ENCODE data around the gene ZNF574. TPM values are rescaled to one million over a fixed set of nuclear protein-coding genes. Genes with fewer than 3 reads are reported as not detected.
"Not testable (repeated sequence)": the region's sequence is repeated elsewhere in the genome, so short reads cannot be mapped to it uniquely, and the experiment has no call there.

The ZNF574 gene
- total and polyA plus RNA-seq, 12 donors: 3.4 to 11.1 (median 8.0) TPM

- intact Hi-C loops (cut with DNase I): no loop called here
- H3K27ac ChIP-seq: no peak overlapping the region
- peaks cover 0 to 37% (median 0%) of the 10 kb centered on the region in 9 donors for H3K36me3 ChIP-seq
- H3K4me3 ChIP-seq: no peak overlapping the region
- no peaks in the 10 kb centered on the region for H3K9me3 ChIP-seq
- peaks cover 0 to 27% (median 22%) of the 10 kb centered on the region in 7 donors for H3K27me3 ChIP-seq
- DNase-seq (no peak), ATAC-seq (no peak)
- TF ChIP-seq CTCF (IDR thresholded peaks at IDR 0.05): no peak
- H3K4me1 ChIP-seq: no peaks in the 10 kb centered on the region
- WGBS, 2 donors: 65 to 68% methylated on average over 6 of the region's 6 CpGs
Observed at GRCh38 chr19:42099336-42099925, 23.5 kb downstream of the ZNF574 start.

- ATAC-seq; intact Hi-C loops (cut with DNase I); H3K4me1 ChIP-seq; DNase-seq; H3K27ac ChIP-seq; H3K4me3 ChIP-seq; H3K9me3 ChIP-seq: not testable (repeated sequence)
- whole genome bisulfite sequencing, 2 donors: 92 to 95% methylated on average over 10 of the region's 10 CpGs
- Histone ChIP-seq H3K27me3 (peaks cover 0 to 27% (median 19%) of the 10 kb centered on the region in 7 donors), H3K36me3 (peaks cover 0 to 31% (median 0%) of the 10 kb centered on the region in 9 donors)
Observed at GRCh38 chr19:42100241-42100640, 24.3 kb downstream of the ZNF574 start.

- 83 to 87% methylated on average over 2 of the region's 2 CpGs for WGBS, 2 donors
- Histone ChIP-seq H3K27ac (no peak overlapping the region), H3K36me3 (peaks cover 0 to 17% (median 0%) of the 10 kb centered on the region in 9 donors), H3K4me1 (no peaks in the 10 kb centered on the region), H3K4me3 (no peak overlapping the region), H3K9me3 (no peaks in the 10 kb centered on the region), H3K27me3 (peaks cover 0 to 26% (median 6%) of the 10 kb centered on the region in 7 donors)
- DNase-seq (no peak), ATAC-seq (no peak)
- intact Hi-C loops (cut with DNase I): no loop called here
- no peak for TF ChIP-seq CTCF (IDR thresholded peaks at IDR 0.05)
Observed at GRCh38 chr19:42102877-42103276, 26.9 kb downstream of the ZNF574 start.

- no peak overlapping the region for H3K27ac ChIP-seq
- peaks cover 0 to 17% (median 6%) of the 10 kb centered on the region in 9 donors for H3K4me1 ChIP-seq
- TF ChIP-seq CTCF (IDR thresholded peaks at IDR 0.05): no peak
- no peaks in the 10 kb centered on the region for H3K9me3 ChIP-seq
- intact Hi-C loops (cut with DNase I): loop anchor here in 1 of 10 donors (5.0 kb wide), 1 partner anchor 77 kb away; no protein-coding TSS in a partner anchor
- DNase-seq: no peak
- peaks cover 0 to 26% (median 6%) of the 10 kb centered on the region in 7 donors for H3K27me3 ChIP-seq
- peaks cover 0 to 3% (median 0%) of the 10 kb centered on the region in 9 donors for H3K36me3 ChIP-seq
- no peak overlapping the region for H3K4me3 ChIP-seq
- no peak for ATAC-seq
- WGBS, 2 donors: 70 to 82% methylated on average over 2 of the region's 2 CpGs
Observed at GRCh38 chr19:42105368-42105767, 29.4 kb downstream of the ZNF574 start.

Measured in heart right ventricle (tissue), 16 donors.